Heart left ventricle (tissue), 16 donors: ENCODE measurements around the gene CACNB4. TPM values are rescaled to one million over a fixed set of nuclear protein-coding genes. Genes with fewer than 3 reads are reported as not detected.
A peak's percentile ranks its signal among the peaks of the same experiment; 100 is the strongest.

Experiments
- ATAC-seq, 4 donors: fragments of 200-7000 bp; cut with Tn5 transposase; one replicate each; pipeline ENCODE4 v1.9.1; 2020 to 2022; ENCODE audit warnings: moderate library complexity in 4 of 4, mild to moderate bottlenecking in 3 of 4, moderate number of reproducible peaks in 1 of 4
- DNase-seq, 5 donors: peaks; one replicate each; pipeline ENCODE4 v3.0.0-alpha.2; 2020
- H3K27ac ChIP-seq, 12 donors: fragments of 200-600 bp; sonication (generic) in 4 of 12; one replicate each; pipeline versions ENCODE4 v1.5.0 to v1.8.0; 2016 to 2022; ENCODE audit warnings: mild to moderate bottlenecking in 2 of 12
- H3K27me3 ChIP-seq, 9 donors: fragments of 200-600 bp; sonication (generic) in 2 of 9; one replicate each; pipeline versions ENCODE4 v1.5.1 to v1.8.0; 2016 to 2022; ENCODE audit warnings: mild to moderate bottlenecking in 3 of 9
- H3K36me3 ChIP-seq, 9 donors: fragments of 200-600 bp; sonication (generic) in 2 of 9; one replicate each; pipeline versions ENCODE4 v1.5.0 to v1.8.0; 2018 to 2022; ENCODE audit warnings: mild to moderate bottlenecking in 2 of 9
- H3K4me1 ChIP-seq, 12 donors: fragments of 200-600 bp; sonication (generic) in 4 of 12; one replicate each; pipeline versions ENCODE4 v1.5.0 to v1.8.0; 2016 to 2022; ENCODE audit warnings: mild to moderate bottlenecking in 3 of 12
- H3K4me3 ChIP-seq, 12 donors: fragments of 200-600 bp; sonication (generic) in 4 of 12; one replicate each; pipeline versions ENCODE4 v1.5.0 to v1.8.0; 2017 to 2022; ENCODE audit warnings: mild to moderate bottlenecking in 9 of 12, moderate library complexity in 4 of 12
- H3K9me3 ChIP-seq, 12 donors: fragments of 200-600 bp; sonication (generic) in 4 of 12; one replicate each; pipeline versions ENCODE4 v1.5.0 to v1.8.0; 2016 to 2022; ENCODE audit warnings: mild to moderate bottlenecking in 1 of 12
- CTCF ChIP-seq, 12 donors: fragments of 200-600 bp; sonication (generic) in 4 of 12; IDR thresholded peaks; one replicate each; pipeline versions ENCODE4 v1.5.0 to v1.8.0; 2018 to 2022; ENCODE audit warnings: antibody characterized with exemption in 12 of 12, mild to moderate bottlenecking in 5 of 12
- POLR2A ChIP-seq, 2 donors: fragments of 450-650 bp; IDR thresholded peaks; one replicate each; pipeline ENCODE4 v1.6.1; 2017; ENCODE audit warnings: antibody characterized with exemption in 2 of 2, mild to moderate bottlenecking in 2 of 2, moderate library complexity in 2 of 2
- WGBS, 4 donors: extraction: QIAGEN DNeasy Blood & Tissue Kit in 2 of 4; methylation state at CpG; one replicate each; pipeline versions ENCODE4 v1.1.5 to v1.1.7; 2013 to 2018; 5-methylcytosine and 5-hydroxymethylcytosine counted together
- intact Hi-C, 10 donors: fragments of 100-400 bp; cut with DNase I; formaldehyde crosslinking; loops; one replicate each; pipeline versions ENCODE4 v1.11.1 to v1.14.2; 2022
- polyA plus RNA-seq, 2 donors: library from polyadenylated mRNA; stranded (reverse); fragments of 200-250 nt; gene quantifications; one replicate each; pipeline ENCODE4 v1.2.3, GENCODE V29; 2013
- total RNA-seq, 9 donors: library from RNA; depleted of rRNA in 2 of 9; stranded (reverse); fragments of >200 nt in 2 of 9; fragmentation: NEBNext Ultra II Directional in 3 of 9; extraction: Animal tissue kit (Norgen Biotek cat#: 25700) in 3 of 9; gene quantifications; one replicate each; pipeline versions ENCODE4 v1.1.0 to v1.2.4, GENCODE V29; 2016 to 2023
- donor health status: ischemic (EF 13 %, LVEDD 7.1; RV severe dilation, severe dysfunction).
- donor health status: healthy with polysubstance abuse.
- donor health status: DM: no; HTN: yes; CAD: no.
- donor health status: DM: no; HTN: no; CAD: no.
- donor health status: ischemic (EF 25% LVEDD 6.9; RV normal size, moderate dysfunction).
- donor health status: ischemic (EF 25% LVEDD 5.7; RV mildly dilated, moderate dysfunction).
- donor health status: healthy.
- donor health status: DM: yes; HTN: yes; CAD: no.
- donor health status: ischemic (EF 35%, LVEDD 5.7; RV mildly dilated, moderate dysfunction).
- donor health status: nonischemic (EF 11% LVEDD 7.7; RV severe dilation, severe dysfunction).
- donor health status: DM: yes; HTN: yes; CAD: no.
- donor health status: PGD.
- donor health status: ischemic (EF 29% LVEDD 5.4; RV normal size, mild dysfunction).
- donor health status: nonischemic (EF 23%, LVEDD 6.1; RV moderate dilation, normal function).

CACNB4 gene
- total and polyA plus RNA-seq, 11 donors, result 0.03 to 1.5 (median 0.39) TPM

GRCh38 chr2:151833984-151834383 is 264.9 kb downstream of the CACNB4 start:
- TF ChIP-seq CTCF (IDR thresholded peaks at IDR 0.05) (no peak), POLR2A (IDR thresholded peaks at IDR 0.05) (no peak)
- Histone ChIP-seq H3K27me3 (no peaks in the 10 kb centered on the region), H3K9me3 (no peaks in the 10 kb centered on the region), H3K4me1 (peaks cover 0 to 9% (median 3%) of the 10 kb centered on the region in 12 donors), H3K4me3 (no peak overlapping the region), H3K36me3 (no peaks in the 10 kb centered on the region), H3K27ac (no peak overlapping the region)
- intact Hi-C loops, result loop anchor here in 2 of 10 donors (5.0 kb wide), 2 partner anchors 83 to 113 kb away; no protein-coding TSS in a partner anchor
- 92 to 96% (median 95%) methylated on average over 3 of the region's 3 CpGs for WGBS, 4 donors
- DNase-seq (no peak), ATAC-seq (no peak)

- H3K9me3 ChIP-seq, result no peaks in the 10 kb centered on the region
- no peak for TF ChIP-seq CTCF (IDR thresholded peaks at IDR 0.05)
- no peak for TF ChIP-seq POLR2A (IDR thresholded peaks at IDR 0.05)
- no peak overlapping the region for H3K4me3 ChIP-seq
- H3K27me3 ChIP-seq, result no peaks in the 10 kb centered on the region
- DNase-seq (no peak), ATAC-seq (no peak)
- no peaks in the 10 kb centered on the region for H3K36me3 ChIP-seq
- no peak overlapping the region for H3K27ac ChIP-seq
- intact Hi-C loops, result loop anchor here in 2 of 10 donors (5.0 kb wide), 2 partner anchors 86 to 116 kb away; no protein-coding TSS in a partner anchor
- 97 to 98% (median 98%) methylated on average over 2 of the region's 2 CpGs for WGBS, 4 donors
- H3K4me1 ChIP-seq, result peaks cover 0 to 27% (median 15%) of the 10 kb centered on the region in 12 donors
Observed at GRCh38 chr2:151830961-151831360, 267.9 kb downstream of the CACNB4 start.

- Histone ChIP-seq H3K36me3 (no peaks in the 10 kb centered on the region), H3K4me3 (peak overlapping the region in 10 of 12 donors; percentile 74 to 94 (median 88)), H3K27me3 (no peaks in the 10 kb centered on the region), H3K27ac (peak overlapping the region; percentile 75 to 94 (median 92)), H3K9me3 (no peaks in the 10 kb centered on the region), H3K4me1 (peaks cover 0 to 47% (median 35%) of the 10 kb centered on the region in 12 donors)
- ATAC-seq (no peak), DNase-seq (no peak)
- TF ChIP-seq CTCF (IDR thresholded peaks at IDR 0.05) (no peak), POLR2A (IDR thresholded peaks at IDR 0.05) (no peak)
- intact Hi-C loops, result loop anchor here in 3 of 10 donors (5.0 to 10.0 kb wide), 4 partner anchors 98 to 196 kb away; no protein-coding TSS in a partner anchor
- WGBS, 4 donors, result 88 to 90% (median 90%) methylated on average over 5 of the region's 5 CpGs
Observed at GRCh38 chr2:151828890-151829324, 269.9 kb downstream of the CACNB4 start.

- Histone ChIP-seq H3K27ac (peak within 1 kb of the TSS; percentile 75 to 95 (median 92)), H3K27me3 (no peaks in the 10 kb centered on the region), H3K4me1 (peaks cover 0 to 53% (median 41%) of the 10 kb centered on the region in 12 donors), H3K9me3 (no peaks in the 10 kb centered on the region), H3K36me3 (no peaks in the 10 kb centered on the region), H3K4me3 (peak within 1 kb of the TSS; percentile 74 to 96 (median 88))
- WGBS, 4 donors, result 0 to 1% (median 1%) methylated on average over 12 to 64 of the region's 64 CpGs
- intact Hi-C loops, result loop anchor here in 3 of 10 donors (5.0 to 10.0 kb wide), 4 partner anchors 99 to 196 kb away; no protein-coding TSS in a partner anchor
- DNase-seq (peak; percentile 96 to 98 (median 96)), ATAC-seq (peak; percentile 98 to 99 (median 98))
- TF ChIP-seq CTCF (IDR thresholded peaks at IDR 0.05), result no peak
- peak in 1 of 2 donors; percentile 92 for TF ChIP-seq POLR2A (IDR thresholded peaks at IDR 0.05)
Observed at GRCh38 chr2:151828143-151828889, 270.5 kb downstream of the CACNB4 start, which contains the start of gene ARL5A. TSS of gene ARL5A (minus strand) at chr2:151828421. CDS start at chr2:151828176, 245 bp downstream.
